HG02840 (cell line): ENCODE data around the gene OPN1MW.
"Not testable (repeated sequence)": the region's sequence is repeated elsewhere in the genome, so short reads cannot be mapped to it uniquely, and the experiment has no call there.

Experiments
- ATAC-seq: cut with Tn5 transposase; IDR thresholded peaks from one replicate; pipeline ENCODE4 v1.9.1; 2021; ENCODE audit warnings: mild to moderate bottlenecking, moderate library complexity, moderate number of reproducible peaks; ENCODE audit not compliant: unreplicated experiment, low FRiP score

OPN1MW gene

DNA sequence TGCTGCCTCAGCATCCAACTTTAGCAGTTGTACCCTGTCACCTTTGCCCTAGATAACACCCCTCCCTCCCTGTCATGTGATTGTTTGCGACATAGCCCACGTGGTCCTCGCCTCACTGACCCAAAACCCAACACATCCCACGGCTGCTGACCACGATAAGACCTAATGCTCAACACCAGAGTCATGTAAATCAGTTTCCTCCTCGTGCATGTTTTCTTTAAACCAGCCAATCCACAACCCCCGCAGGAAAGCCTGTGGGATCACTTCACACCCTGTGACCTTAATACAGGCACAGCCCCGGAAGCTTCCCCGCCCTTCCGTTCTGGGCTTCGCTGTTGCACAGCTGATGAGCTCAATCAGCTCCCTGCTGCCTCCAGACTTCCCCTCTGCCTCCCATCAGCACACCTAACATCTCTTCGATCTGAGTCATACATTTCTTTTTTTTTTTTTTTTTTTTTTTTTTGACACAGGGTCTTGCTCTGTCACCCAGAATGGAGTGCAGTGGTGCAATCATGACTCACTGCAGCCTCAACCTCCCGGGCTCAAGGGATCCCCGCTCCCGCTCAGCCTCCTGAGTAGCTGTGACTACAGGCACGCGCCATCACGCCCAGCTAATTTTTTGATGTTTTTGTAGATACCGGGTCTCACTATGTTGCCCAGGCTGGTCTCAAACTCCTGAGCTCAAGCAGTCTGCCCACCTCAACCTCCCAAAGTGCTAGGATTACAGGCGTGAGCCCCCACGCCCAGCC lies 27.4 kb downstream of the OPN1MW start:
- not testable (repeated sequence) for ATAC-seq

DNA sequence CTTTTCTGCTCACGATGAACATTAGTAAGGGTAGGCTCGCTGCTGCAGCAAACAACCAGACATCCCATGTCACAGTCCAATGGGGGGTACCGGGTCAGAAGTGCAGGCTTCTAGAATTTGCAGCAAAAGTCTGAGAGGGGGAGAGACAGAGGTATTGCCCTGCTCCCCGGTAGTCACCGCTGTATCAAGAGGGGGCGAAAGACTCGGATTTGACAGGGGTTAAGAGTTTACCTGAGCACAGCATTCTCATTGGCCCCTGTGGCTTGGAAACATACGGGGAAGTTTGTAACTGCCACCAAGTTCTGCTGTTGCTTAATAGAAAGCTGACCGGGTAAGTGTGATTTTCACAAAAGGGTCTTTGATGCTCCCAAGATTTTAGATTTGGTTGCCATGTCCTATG lies 28.7 kb downstream of the OPN1MW start:
- not testable (repeated sequence) for ATAC-seq

DNA sequence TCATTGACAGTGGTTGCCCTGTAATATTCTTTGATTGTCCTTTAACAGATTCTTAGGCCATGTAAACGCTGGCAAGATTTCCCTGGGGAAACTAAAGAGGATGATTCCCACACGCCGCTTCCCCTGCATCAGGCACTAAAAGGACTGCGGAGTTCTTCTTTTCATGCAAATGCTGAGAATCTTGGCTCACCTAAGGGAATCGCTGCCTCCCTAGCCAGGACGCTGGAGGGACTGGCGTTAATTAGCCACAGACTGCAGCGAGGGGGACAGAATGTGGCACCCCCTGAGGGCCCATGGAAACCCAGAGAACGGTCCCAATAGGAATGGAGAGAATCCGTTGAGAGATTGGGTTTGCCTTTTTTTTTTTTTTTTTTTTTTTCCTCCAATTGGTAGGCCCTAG lies 29.1 kb downstream of the OPN1MW start:
- ATAC-seq, result not testable (repeated sequence)

DNA sequence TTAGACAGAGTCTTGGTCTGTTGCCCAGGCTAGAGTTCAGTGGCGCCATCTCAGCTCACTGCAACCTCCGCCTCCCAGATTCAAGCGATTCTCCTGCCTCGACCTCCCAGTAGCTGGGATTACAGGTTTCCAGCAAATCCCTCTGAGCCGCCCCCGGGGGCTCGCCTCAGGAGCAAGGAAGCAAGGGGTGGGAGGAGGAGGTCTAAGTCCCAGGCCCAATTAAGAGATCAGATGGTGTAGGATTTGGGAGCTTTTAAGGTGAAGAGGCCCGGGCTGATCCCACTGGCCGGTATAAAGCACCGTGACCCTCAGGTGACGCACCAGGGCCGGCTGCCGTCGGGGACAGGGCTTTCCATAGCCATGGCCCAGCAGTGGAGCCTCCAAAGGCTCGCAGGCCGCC lies 37.1 kb downstream of the OPN1MW start, which contains the start of gene OPN1MW2:
OPN1MW2 (plus strand) TSS at position 301 of the 400 bp plus-strand sequence; CDS start at position 361, 60 bp downstream.
- not testable (repeated sequence) for ATAC-seq

DNA sequence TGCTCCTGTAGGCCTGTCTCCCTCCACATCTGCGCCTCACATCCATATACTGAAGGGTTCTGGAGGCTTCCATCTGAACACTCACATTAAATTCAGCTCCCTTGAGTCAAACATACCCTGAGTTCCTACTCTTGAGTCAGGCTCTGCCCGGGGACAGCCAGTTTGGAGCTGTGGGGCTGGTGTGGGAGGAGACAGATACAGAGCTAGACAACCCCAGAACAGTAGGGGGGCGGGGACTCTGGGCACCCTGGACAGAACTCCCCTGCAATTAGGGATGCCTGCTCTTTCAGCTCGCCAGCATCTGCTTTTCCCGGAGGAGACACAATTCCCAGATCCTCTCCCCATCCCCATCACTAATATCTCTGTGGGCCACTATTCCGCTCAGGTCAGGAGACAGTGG lies 42.9 kb downstream of the OPN1MW start:
- ATAC-seq, result not testable (repeated sequence)

DNA sequence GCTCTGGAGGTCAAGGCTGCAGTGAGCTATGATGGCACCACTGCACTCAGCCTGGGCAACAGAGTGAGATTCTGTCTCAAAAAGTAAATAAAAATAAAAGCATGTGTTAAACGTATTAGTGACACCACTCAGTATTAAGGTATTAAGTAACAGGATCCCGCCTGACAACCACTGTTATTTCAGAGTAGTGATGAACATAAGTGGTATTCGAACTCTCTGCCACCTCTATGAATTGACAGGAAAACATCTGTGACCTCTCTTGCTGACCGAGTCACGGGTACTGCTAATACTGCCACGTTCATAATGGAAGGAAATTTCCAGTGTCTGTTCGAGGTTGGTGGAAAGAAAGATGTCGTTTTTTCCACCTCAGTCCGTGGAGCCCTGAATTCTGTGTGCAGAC lies 44.3 kb downstream of the OPN1MW start:
- not testable (repeated sequence) for ATAC-seq

DNA sequence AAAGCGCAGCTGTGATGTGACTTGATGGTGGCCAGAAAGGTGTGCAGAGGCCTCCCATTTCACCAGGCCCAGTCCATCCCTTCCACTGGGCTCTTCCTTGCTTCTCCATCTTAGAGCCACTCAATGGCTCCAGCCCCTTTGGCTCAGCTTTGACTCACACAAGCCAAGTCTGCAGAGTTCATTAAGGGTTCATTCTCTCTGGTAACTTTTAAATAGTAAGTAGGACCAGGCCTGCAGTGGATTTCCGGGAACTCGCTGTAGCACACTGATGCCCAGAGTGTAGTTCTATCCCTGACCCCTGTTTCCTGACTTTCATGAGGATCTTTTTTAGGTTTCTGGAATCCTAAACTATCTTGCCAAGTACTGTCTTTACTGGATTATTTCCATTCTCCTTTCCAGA lies 49.0 kb downstream of the OPN1MW start:
- not testable (repeated sequence) for ATAC-seq

DNA sequence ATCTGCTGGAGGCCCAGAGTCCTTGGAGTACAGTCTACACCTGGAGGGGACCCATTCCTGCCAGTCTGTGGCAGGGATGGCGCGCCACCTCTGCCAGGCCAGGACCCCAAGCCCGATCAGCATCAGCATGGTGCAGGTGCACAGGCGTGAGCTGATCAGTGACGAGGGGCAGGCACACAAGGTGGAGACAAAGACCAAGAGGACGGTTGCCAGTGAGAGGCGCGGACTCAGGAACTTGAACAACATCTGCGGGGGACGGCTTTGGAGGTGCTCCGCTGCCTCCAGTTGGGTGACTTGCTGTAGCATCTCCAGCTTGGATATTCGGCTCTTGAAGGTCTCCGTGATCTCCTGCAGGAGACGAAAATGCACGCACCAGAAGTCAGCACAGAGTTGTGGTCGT lies 51.2 kb downstream of the OPN1MW start:
- not testable (repeated sequence) for ATAC-seq

DNA sequence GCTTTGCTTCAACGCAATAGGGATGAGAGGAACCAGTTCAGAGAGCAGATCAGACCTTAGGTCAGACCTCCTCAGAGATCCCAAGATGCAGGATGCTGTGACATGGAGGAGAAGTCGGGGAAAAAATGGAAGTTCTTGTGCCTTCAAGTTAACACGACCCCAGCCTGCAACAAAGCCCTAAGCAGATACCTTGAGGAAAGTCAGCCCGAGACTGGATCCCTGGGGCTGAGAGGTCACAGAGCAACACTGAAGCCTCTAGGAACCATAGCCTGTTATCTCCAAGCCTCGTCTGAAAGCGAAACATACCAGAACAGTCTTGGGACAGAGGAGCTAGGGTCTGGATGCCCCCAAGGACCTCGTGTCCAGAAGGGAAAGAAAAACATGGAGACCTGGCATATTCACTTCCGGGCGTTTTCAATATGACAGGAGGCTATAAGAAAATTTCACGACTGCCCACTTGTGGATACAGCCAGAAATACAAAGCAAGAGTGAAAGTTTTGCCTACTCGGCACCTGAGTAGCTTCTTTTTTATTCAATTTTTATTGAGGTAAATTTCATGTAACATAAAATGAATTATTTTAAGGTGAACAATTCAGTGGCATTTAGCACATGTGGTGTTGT lies 56.7 kb downstream of the OPN1MW start:
- not testable (repeated sequence) for ATAC-seq

DNA sequence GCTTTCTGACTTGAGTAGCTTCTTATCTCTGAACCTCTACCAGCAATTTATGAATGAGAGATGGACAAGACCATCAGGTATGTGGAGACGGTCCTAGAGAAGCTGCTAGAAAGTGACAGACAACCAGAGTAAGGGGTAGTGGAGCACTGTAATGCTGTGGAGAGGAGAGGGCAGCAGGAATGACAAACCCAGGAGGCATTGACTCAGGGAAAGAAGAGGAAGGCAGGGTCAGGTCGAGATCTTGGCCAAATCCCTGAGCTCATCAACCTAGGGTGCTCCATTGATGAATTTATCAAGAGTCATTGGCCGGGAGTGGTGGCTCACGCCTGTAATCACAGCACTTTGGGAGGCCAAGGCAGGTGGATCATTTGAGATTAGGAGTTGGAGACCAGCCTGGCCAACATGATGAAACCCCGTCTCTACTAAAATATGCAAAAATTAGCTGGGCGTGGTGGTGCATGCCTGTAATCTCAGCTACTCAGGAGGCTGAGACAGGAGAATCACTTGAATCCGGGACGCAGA lies 57.6 kb downstream of the OPN1MW start:
- ATAC-seq, result not testable (repeated sequence)
